Measurements from ENCODE around the gene KCNMA1.

The KCNMA1 gene

DNA sequence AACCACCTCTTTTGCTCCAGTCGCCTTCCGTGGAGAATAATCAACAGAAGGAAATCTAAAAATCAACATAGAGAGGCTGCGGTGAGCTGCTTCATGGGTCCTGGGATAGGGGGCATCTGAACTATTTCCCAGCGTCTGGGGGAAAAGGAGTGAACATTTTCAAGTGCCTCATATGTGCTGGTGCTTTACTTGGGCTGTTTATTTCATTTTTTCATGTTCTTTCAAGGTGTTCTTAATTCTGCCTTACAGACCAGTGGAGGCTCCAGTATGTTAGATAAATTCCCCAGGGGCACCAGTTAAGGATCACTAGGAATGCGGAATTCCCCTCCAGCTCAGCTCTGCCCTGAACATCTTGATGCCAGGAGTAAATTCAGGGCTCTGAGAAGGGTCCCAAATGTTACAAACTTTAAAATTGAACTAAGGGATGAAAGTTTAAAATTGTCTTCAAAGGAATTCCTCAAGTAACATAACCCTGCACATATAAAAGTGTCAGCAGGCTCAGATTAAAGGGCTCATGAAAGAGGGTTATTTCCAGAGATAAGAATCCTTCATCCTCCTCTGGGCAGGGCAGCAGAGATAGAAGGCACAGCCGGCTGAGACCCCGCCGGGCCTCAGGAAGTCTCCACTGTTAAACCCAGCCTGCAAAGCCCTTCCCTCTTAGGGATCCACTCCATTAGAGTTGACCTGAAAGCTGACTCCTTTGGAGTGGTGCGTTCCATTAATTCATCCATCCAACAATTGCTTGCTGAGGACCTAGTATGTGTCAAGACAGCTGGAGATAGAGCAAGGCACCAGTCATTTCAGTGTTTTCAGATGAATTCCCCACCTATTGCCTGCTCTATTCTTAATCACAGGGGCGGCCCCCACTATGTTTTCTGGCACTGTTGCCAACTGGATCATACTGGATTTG lies 345.8 kb downstream of the KCNMA1 start:
- DNase-seq = peak; percentile 74

DNA sequence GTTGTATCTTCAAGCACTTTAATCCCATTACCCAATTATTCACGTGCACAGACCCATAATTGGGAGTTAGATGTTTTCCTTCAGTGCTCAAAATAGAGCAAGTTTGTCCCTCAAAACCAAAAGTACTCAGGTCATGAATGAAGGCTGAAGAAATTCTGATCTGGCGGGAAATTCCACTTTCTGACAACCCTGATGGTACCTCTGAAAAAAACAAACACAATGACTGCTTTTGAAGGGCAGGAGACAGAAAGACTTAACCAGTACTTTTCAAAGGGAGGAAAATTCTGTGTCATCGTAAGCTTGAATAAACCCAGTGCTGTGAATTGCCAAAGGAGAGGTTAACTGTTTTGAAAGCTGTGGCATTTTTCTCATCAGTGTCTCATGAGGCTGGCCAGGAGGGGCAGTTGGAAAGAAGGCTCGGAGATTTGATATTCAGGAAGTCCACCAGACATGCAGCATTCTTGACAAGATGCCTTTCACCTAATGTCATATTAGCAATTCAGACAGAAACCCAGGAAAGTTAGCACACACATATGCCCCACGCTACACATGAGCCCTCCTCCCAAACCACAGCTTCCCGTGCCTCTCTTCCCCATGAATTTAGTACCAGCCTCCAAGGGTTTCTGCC lies 347.0 kb downstream of the KCNMA1 start:
- peak; percentile 99 for DNase-seq

DNA sequence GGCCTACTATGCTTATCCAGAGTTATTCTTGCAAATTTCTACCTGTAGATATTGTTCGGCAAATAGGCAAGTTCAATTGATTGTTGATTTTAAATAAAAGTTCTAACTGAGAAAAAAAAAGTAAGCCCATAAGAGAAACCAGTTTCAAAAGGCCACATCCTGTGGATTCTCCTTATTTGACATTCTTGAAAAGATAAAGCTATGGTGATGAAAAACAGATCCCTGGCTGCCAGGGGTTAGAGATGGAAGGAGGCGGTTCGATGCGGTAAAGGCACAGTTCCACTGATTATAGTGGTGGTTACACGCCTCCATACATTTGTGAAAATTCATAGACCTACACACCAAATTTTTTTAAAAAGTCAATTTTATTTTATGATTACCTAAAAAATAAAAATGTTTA lies 347.8 kb downstream of the KCNMA1 start:
- DNase-seq = peak; percentile 64

- no peak for DNase-seq
These were observed 348.5 kb downstream of the KCNMA1 start for GRCh38 chr10:77289027-77289501.

DNA sequence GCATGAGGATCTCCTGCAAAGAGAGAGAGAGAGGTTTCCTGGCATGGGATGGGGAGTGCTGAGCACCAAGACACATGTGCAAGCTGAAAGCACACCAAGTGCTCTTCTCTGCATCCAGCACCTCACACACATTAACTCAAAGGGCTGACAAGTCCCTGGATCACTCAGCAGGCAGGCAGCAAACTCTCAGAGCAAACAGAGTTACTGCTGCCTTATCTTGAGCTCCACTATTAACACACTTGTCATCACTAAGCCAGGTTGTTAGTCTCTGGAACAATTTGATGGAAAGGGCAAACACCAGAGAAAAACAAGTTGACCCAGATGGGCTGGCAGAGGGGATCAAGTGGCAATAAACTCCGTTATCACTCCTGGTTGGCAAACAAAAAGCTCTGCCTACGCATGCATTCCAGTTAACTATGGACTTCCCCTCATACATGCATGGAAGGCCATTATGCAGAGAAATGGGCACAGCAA lies 349.9 kb downstream of the KCNMA1 start:
- peak; percentile 22 for DNase-seq

- no peak for DNase-seq
These were observed 350.8 kb downstream of the KCNMA1 start for GRCh38 chr10:77286531-77287508.

DNA sequence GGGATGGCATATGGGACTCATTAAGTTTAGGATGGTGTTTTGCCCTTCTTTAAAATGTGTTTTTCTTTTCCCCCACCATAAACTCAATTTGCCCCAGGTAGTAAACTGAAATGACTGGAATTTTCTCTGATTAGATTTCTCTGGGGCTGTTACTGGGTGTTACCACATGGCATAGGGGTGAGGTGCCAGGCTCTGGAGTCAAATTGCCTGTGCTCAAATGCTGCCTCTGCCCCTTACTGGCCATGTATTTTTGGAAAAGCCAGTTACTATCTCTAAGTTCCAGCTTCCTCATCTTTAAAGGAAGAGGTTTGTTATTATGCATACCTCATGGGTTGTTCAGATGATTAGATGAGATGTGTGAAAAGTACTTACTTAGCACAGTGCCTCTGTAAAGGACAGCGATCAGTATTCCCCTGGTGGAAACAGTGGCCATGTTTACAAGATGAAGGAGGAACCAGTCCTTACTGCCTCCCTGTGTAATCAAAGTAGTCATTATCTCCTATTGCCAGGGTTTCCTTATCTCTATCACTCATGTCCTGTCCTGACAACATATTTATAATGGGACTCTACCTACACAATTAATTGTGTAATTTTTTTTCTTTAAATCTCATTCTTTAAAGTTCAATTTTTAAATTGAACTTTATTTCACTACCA lies 352.0 kb downstream of the KCNMA1 start:
- DNase-seq = no peak

GRCh38 chr10:77284797-77285196 lies 352.8 kb downstream of the KCNMA1 start:
- DNase-seq = no peak

DNA sequence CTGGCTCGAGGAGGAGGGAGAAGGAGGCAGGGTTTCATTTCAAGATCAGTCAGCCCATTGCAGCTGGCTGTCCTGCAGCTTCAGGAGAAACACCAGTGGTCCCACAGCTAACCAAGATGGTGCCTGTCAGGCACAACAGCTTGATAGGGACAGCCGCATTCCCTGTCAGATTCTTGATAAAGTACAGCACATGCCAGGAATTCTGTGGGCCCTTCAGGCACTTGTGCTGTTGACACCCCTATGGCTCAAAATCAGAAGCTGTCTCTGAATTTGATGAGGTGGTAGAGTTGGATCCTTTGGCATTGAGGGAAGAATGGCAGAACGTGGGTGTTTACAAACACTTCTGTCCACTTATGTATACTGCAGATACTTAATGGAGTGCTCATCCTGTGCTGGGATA lies 354.3 kb downstream of the KCNMA1 start:
- DNase-seq = no peak

DNA sequence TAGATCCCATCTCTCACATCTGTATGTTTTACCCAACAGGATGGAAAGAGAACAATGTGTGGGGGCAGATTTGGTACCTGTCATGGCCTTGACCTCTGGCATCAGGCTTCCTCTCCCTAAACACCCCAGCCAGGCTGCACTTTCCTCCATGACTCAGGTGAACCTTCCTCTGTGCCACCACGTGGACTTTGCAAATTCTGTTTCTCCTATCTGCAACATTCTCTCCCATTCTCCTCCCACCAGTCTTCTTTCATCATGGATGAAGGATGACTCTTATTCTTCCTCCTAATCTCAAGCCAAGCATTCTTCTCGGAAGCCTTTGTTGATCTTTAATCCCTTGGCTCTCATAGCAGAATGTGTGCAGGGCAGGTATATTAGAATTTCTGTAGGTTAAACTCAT lies 355.4 kb downstream of the KCNMA1 start:
- DNase-seq = no peak

DNA sequence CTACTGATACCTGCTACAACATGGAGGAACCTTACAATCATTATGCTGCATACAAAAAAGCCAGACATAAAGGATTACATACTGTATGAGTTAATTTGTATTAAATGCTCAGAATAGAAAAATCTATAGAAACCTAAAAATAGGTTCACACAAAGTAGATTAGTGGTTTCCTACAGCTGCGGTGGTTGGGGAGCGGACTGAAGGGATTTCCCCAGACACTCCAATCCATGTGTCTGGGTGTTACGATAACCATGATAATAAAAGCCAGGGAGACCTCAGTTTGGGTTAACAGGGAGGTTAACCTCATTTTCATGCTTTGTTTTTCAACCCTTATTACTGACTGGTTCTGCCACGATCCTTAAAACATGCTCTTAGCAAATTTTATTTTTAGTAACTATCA lies 355.9 kb downstream of the KCNMA1 start:
- peak; percentile 70 for DNase-seq

DNA sequence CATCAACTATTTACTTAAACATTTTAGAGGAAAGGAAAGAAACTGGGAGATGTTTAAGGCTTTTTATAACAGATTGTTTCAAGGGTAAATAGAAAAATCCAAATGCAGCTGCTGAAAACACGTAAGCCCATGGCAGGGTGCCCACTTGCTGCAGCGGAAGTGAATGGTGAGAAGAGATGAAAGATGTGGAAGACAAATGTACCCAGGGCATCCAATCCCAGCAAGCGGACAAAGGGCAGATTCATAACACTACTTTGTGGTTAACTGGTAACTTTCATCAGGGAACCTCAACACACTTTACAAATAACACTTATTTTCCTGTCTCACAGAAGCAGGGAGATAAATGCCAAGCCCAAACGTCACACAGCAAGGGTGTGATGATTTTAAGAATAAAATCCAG lies 358.4 kb downstream of the KCNMA1 start:
- peak; percentile 72 for DNase-seq

GRCh38 chr10:77274046-77274795 lies 363.4 kb downstream of the KCNMA1 start:
- DNase-seq = peak; percentile 40

DNA sequence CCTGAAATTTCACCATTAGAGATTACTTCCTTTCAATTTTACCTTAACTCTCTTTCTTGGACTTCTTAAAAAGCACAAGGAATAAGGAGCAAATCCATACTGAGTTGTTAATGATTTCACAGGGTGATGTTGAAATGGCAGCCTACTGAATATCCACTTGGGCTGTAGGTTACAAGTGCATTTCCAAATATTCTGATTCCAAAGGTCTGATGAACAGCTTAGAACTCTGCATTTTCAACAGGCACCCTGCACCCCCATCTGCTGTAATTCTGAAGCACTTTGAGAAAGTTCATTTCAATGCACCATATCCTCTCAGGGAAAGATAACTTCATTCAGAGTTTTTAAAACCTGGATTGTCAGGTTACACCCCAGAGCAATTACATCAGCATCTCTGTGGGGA lies 368.4 kb downstream of the KCNMA1 start:
- no peak for DNase-seq

GRCh38 chr10:77268721-77269120 lies 368.9 kb downstream of the KCNMA1 start:
- DNase-seq = no peak

DNA sequence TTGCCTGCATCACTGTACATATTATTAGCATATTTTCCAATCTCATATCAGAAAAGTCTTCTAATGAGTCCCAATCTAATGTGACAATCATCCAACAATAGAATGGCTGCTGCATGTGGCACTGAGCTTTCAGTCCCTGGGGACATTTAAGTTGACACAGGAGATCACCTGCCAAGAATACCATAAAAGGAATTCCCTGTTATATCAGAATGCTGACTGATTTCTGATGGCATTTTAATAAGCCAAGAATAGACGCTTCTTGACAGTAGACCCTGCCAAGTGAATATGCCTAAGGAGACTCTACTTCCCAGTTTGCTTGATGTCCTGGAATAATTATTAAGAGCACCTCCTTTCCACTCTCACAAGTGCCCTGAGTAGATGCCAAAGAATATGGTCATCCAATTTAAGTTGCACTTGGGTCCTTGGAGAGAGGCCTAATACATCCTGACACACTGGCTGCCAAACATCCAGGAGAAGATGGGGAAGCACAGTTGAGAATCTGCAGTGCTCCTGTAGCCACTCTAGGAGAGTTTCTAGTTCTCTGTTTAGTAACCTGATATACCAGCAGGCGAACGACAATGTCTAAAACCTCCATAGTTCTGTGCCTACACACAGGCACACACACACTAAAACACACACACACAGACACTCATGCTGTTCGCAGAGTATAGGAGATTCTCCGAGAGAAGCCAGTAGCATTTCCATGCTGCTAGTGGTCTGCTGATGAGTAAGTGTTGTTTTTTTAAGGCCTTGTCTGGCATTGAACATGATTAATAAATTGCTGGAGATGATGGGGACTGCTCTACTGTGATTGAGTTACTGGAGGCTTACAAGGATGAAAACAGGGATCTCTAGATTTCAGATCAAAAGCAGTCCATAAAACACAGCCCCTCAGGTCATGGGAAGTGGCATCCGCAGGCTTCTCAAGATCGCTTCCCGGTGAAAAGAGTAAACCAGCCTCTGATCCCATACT lies 369.6 kb downstream of the KCNMA1 start:
- peak; percentile 78 for DNase-seq

DNA sequence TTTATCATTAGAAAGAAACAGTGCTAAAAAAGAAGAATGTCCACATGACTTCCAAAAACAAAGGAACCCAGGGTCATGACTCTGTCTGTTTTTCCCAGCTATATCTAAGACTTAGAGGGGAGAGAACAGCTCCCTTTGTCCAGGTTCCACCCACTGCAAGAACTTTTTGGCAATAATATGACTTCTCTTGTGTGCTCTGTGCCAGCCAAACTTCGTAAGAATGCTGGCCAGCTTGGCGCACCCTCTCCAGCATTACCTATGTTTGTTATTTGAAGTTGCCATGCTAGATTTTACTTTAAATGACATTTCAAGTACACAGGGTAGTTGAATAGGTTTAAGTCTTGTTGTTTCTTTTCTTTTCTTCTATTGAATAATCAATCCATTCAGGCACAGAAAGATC lies 371.4 kb downstream of the KCNMA1 start:
- no peak for DNase-seq

- DNase-seq = no peak
These were observed 373.1 kb downstream of the KCNMA1 start for GRCh38 chr10:77264527-77264926.

DNA sequence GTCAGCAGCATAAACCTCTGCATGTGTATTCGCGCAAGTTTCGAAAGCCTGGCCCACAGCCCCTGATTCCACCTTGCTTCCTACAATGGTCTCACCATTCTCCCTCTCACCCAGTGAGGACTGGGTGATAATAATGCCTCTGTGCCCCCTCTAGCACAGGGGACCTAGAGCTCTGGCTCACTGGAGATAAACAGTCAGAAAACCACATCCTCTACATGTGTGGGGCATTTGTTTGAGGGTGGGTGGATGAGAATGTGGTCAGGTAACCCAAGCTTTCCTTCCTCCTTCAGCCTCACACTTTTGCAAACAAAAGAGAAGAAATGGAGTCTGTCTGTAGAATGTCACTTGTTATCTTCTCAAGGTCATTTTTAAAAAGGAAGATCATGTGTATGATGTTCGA lies 373.5 kb downstream of the KCNMA1 start:
- DNase-seq = no peak

DNA sequence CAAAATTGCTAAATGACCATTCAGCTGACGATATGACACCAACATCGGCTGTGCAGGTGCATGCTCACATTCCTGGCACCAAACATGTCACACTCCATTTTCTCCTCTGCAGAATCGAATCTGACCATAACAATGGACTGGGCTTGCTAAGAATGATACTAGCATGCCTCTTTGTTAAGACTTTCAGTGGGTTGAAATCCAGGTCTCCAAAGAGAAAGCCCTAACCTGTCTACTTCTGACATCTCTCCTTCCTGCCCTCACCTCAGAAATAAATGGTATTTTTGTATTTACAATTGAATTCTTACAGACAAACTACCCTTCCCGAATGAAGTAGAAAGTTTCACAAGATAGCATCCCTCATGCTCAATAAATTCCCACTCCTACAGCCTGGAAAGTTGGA lies 373.9 kb downstream of the KCNMA1 start:
- DNase-seq = no peak
